ENCODE results near the gene KIAA1755. TPM values are rescaled to one million over a fixed set of nuclear protein-coding genes. Genes with fewer than 3 reads are reported as not detected.

The KIAA1755 gene
- polyA plus RNA-seq, 1 experiment = 2.9 TPM

DNA sequence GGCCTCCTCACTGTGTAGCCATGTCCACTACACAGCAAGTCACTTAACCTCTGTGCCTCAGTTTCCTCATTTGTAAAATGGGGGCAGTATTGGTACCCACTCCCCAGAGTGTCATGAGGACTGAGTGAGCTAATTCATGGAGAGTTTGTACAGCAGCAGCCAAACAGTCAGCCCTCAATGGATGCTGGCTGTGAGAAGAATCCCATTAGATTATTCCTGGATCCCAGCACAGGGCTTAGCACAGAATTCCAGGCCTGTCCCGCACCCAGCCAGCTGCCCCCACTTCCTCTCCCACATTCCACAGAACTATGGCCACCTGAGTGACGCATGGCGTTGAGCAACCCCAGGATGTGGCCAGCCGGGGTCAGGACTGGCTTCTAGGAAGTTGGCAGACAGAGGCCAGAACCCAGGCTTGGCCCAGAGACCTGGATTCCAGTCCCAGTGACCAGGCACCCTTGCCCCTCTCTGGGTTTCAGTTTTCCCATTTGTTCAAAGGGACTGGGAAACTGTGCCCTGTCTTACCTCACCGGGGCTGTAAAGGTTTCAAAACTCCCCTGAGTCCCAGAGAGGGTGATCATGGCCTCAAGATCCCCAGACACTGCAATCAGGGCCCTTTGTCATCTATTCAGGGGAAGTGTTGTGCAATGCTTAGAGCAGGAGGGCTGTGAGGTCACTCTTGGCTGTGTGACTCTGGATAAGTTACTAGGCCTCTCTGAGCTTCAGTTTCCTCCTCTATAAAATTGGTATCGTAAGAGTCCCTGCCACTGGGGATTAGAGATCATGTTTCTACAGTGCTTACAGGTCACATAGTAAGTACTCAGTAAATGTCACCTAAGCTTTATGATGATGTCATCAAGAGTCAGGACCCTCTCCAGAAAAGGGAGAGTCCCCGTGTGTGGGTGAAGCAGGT, 92.4 kb downstream of the KIAA1755 start:
- ChIA-PET CTCF (interaction anchor here (0.6 to 2.5 kb wide), 5 partner anchors 53 to 154 kb away, joined by 3 to 12 read pairs (median 5); no protein-coding TSS in a partner anchor), POLR2A (interaction anchor here (0.9 to 1.4 kb wide), 2 partner anchors 11 to 50 kb away, joined by 3 to 4 read pairs; no protein-coding TSS in a partner anchor)
- peak overlapping the region; percentile 91 for H3K27ac ChIP-seq (ENCODE audit: low read depth, low read length)
- no peak overlapping the region for H3K4me3 ChIP-seq (ENCODE audit: low read depth, low read length)
- TF ChIP-seq, protein P1, sequence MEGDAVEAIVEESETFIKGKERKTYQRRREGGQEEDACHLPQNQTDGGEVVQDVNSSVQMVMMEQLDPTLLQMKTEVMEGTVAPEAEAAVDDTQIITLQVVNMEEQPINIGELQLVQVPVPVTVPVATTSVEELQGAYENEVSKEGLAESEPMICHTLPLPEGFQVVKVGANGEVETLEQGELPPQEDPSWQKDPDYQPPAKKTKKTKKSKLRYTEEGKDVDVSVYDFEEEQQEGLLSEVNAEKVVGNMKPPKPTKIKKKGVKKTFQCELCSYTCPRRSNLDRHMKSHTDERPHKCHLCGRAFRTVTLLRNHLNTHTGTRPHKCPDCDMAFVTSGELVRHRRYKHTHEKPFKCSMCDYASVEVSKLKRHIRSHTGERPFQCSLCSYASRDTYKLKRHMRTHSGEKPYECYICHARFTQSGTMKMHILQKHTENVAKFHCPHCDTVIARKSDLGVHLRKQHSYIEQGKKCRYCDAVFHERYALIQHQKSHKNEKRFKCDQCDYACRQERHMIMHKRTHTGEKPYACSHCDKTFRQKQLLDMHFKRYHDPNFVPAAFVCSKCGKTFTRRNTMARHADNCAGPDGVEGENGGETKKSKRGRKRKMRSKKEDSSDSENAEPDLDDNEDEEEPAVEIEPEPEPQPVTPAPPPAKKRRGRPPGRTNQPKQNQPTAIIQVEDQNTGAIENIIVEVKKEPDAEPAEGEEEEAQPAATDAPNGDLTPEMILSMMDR (IDR thresholded peaks at IDR 0.05; ENCODE audit: low read depth, low read length) = no peak
- no peaks in the 10 kb centered on the region for H3K9me3 ChIP-seq (ENCODE audit: control insufficient read depth, insufficient read depth, low read length)
- H3K27me3 ChIP-seq (ENCODE audit: control insufficient read depth, insufficient read depth, low read length) = no peaks in the 10 kb centered on the region
- DNase-seq (ENCODE audit: low read depth, low spot score) = peak; percentile 70

DNA sequence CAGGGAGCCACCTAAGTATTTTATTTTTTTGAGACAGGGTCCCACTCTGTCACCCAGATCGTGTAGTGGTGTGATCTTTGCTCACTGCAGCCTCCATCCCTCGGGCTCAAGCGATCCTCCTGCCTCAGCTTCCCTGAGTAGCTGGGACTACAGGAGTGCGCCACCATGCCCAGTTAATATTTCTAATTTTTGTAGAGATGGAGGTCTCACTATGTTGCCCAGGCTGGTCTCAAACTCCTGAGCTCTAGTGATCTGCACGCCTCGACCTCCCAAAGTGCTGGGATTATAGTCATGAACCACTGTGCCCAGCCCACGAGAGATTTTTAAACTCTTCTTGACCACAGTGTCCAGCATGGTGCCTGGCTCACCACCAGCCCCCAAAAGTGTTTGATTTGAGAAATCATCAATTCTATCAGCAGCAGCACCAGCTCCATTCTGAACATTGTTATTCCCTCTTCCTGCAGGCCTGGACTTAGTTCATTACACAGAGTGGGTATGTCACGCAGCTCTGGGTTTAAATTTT, 93.1 kb downstream of the KIAA1755 start:
- H3K4me3 ChIP-seq (ENCODE audit: low read depth, low read length) = no peak overlapping the region
- TF ChIP-seq, protein P1 (IDR thresholded peaks at IDR 0.05; ENCODE audit: low read depth, low read length) = no peak
- CTCF ChIA-PET = interaction anchor here (1.3 to 2.5 kb wide), 3 partner anchors 15 to 109 kb away, joined by 10 to 15 read pairs (median 12); no protein-coding TSS in a partner anchor
- DNase-seq (ENCODE audit: low read depth, low spot score) = no peak
- POLR2A ChIA-PET = interaction anchor here (1.4 to 1.6 kb wide), 2 partner anchors 50 to 51 kb away, joined by 4 read pairs; no protein-coding TSS in a partner anchor
- no peaks in the 10 kb centered on the region for H3K27me3 ChIP-seq (ENCODE audit: control insufficient read depth, insufficient read depth, low read length)
- peak overlapping the region; percentile 91 for H3K27ac ChIP-seq (ENCODE audit: low read depth, low read length)
- no peaks in the 10 kb centered on the region for H3K9me3 ChIP-seq (ENCODE audit: control insufficient read depth, insufficient read depth, low read length)

DNA sequence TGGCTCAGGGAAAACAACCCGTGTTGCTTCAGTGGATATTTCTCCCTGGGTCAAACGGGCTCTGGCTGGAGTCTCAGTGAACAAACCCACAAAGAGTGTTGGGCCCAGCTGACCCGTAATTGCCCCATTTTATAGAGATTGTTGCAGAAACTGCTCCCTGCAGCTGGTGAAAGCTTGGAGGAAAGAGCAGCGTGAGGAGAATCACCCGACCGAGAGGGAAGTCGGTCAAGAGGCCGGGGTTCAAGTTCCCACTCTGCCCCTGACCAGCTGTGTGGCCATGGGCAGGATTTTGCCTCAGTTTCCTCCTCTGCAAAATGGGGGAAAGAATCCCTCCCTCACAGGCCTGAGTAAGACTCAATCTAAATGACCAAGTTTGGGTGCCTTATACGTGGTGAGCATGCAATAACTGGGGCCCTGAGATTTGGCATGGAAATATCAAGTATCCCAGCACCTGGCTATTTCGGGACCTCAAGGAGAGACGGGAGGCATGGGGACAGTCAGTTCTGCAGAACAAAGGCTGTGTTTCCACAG, 93.8 kb downstream of the KIAA1755 start:
- CTCF ChIA-PET = interaction anchor here (0.6 to 2.5 kb wide), 11 partner anchors 15 to 114 kb away, joined by 3 to 15 read pairs (median 6); no protein-coding TSS in a partner anchor
- POLR2A ChIA-PET = interaction anchor here (1.6 kb wide), 1 partner anchor 51 kb away, joined by 4 read pairs; no protein-coding TSS in a partner anchor

DNA sequence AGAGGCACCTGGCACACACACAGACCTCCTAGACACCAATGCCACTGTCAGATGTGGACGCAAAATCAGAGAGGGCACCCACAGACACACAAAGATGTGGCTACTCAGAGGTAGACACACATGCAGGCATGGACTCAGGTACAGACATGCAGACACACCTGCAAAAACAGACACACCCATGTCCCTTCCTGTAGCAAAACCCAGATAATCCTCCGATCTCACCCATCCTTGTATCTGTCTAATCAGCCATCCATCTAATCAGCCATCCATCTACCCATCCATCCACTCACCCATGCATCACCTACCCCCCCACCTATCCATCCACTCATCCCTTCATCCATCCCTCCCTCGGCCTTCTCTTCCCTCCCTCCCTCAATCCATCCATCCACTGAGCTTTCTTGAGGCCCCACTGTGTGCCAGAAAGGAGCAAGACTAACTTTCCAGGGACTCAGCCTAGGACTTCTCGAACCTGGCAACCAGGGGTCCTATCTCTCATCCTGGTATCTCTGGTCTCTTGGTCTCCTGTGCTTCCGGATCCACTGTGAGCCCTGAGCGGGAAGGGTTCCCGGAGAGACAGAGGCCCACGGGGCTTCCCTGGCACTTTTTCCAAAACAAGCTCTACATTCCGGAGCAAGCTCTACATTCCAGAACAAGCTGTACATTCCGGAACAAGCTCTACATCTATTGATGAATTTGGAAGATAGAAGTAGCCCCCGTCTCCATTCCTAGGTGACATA, 94.4 kb downstream of the KIAA1755 start:
- peak overlapping the region; percentile 47 for H3K27ac ChIP-seq (ENCODE audit: low read depth, low read length)
- POLR2A ChIA-PET = interaction anchor here (1.6 kb wide), 1 partner anchor 52 kb away, joined by 4 read pairs; no protein-coding TSS in a partner anchor
- CTCF ChIA-PET = interaction anchor here (0.6 to 2.5 kb wide), 11 partner anchors 14 to 113 kb away, joined by 3 to 15 read pairs (median 6); no protein-coding TSS in a partner anchor

More for the DNA sequence above, 93.8 kb downstream of the KIAA1755 start:
- Histone ChIP-seq H3K9me3 (ENCODE audit: control insufficient read depth, insufficient read depth, low read length) (no peaks in the 10 kb centered on the region), H3K4me3 (ENCODE audit: low read depth, low read length) (no peak overlapping the region), H3K27ac (ENCODE audit: low read depth, low read length) (peak overlapping the region; percentile 47), H3K27me3 (ENCODE audit: control insufficient read depth, insufficient read depth, low read length) (no peaks in the 10 kb centered on the region)
- TF ChIP-seq, protein P1 (IDR thresholded peaks at IDR 0.05; ENCODE audit: low read depth, low read length) = no peak
- no peak for DNase-seq (ENCODE audit: low read depth, low spot score)

More for the DNA sequence above, 94.4 kb downstream of the KIAA1755 start:
- Histone ChIP-seq H3K9me3 (ENCODE audit: control insufficient read depth, insufficient read depth, low read length) (no peaks in the 10 kb centered on the region), H3K4me3 (ENCODE audit: low read depth, low read length) (no peak overlapping the region), H3K27me3 (ENCODE audit: control insufficient read depth, insufficient read depth, low read length) (no peaks in the 10 kb centered on the region)
- TF ChIP-seq, protein P1 (IDR thresholded peaks at IDR 0.05; ENCODE audit: low read depth, low read length) = no peak
- DNase-seq (ENCODE audit: low read depth, low spot score) = no peak
